Gastroesophageal sphincter (tissue), 4 donors: Measurements from ENCODE around the gene IL1RL1. TPM values are rescaled to one million over a fixed set of nuclear protein-coding genes. Genes with fewer than 3 reads are reported as not detected.

Source experiments
- ATAC-seq: fragments of 150-250 bp; one replicate; pipeline ENCODE4 v1.9.1; 2016; ENCODE audit warnings: mild to moderate bottlenecking, moderate library complexity
- H3K27ac ChIP-seq, 4 donors: fragments of 200-600 bp; sonication (generic) in 3 of 4; 1 replicate in 3 of 4; 2 replicates in 1 of 4; pipeline ENCODE4 v1.5.1; 2016 to 2019
- H3K27me3 ChIP-seq: fragments of 200-600 bp; sonication (generic); one replicate; pipeline ENCODE4 v1.5.1; 2019
- H3K36me3 ChIP-seq, 2 donors: fragments of 200-600 bp; sonication (generic); one replicate each; pipeline ENCODE4 v1.5.1; 2019; ENCODE audit warnings: control low read depth in 1 of 2
- H3K4me1 ChIP-seq, 3 donors: fragments of 200-600 bp; sonication (generic); 1 replicate in 2 of 3; 2 replicates in 1 of 3; pipeline ENCODE4 v1.5.1; 2016 to 2019; ENCODE audit warnings: control low read depth in 2 of 3
- H3K4me3 ChIP-seq, 2 donors: fragments of 200-600 bp; sonication (generic); one replicate each; pipeline ENCODE4 v1.5.1; 2019; ENCODE audit warnings: mild to moderate bottlenecking in 1 of 2, moderate library complexity in 1 of 2
- H3K9me3 ChIP-seq, 3 donors: fragments of 200-600 bp; sonication (generic); one replicate each; pipeline ENCODE4 v1.5.1; 2017 to 2019; ENCODE audit warnings: control low read depth in 2 of 3
- CTCF ChIP-seq, 4 experiments: fragments of 200-600 bp in 2 of 4; fragments of 450-650 bp in 2 of 4; sonication (generic) in 1 of 4; IDR thresholded peaks; one replicate each; pipeline ENCODE4 v1.5.1; 2017 to 2019; ENCODE audit warnings: antibody characterized with exemption in 4 of 4, mild to moderate bottlenecking in 2 of 4, moderate library complexity in 2 of 4
- EP300 ChIP-seq: sonication (generic); formaldehyde crosslinking; IDR thresholded peaks from one replicate; pipeline ENCODE4 v1.6.1; 2017; ENCODE audit warnings: antibody characterized with exemption, mild to moderate bottlenecking
- POLR2A ChIP-seq, 2 donors: fragments of 450-650 bp; IDR thresholded peaks; one replicate each; pipeline ENCODE4 v1.6.1; 2017; ENCODE audit warnings: antibody characterized with exemption in 2 of 2, mild to moderate bottlenecking in 2 of 2, moderate library complexity in 1 of 2
- POLR2AphosphoS5 ChIP-seq: sonication (generic); formaldehyde crosslinking; IDR thresholded peaks from one replicate; pipeline ENCODE4 v1.6.1; 2017; ENCODE audit warnings: antibody characterized with exemption
- WGBS, 2 donors: methylation state at CpG; one replicate each; pipeline ENCODE4 v1.1.5; 2018; ENCODE audit warnings: low coverage in 1 of 2; 5-methylcytosine and 5-hydroxymethylcytosine counted together
- total RNA-seq, 4 donors: library from RNA; depleted of rRNA; stranded (reverse); fragments of >200 nt; gene quantifications; one replicate each; pipeline ENCODE4 v1.1.0, GENCODE V29; 2016

IL1RL1 gene
- total RNA-seq, 4 donors from 2014 or later, result 7.1 to 22.6 (median 8.1) TPM

- no peak overlapping the region for H3K4me3 ChIP-seq
- no peaks in the 10 kb centered on the region for H3K4me1 ChIP-seq
- no peak overlapping the region for H3K27ac ChIP-seq
- WGBS, 2 donors, result 65 to 75% methylated on average over 1 of the region's 1 CpG
- peaks cover 0 to 22% (median 0%) of the 10 kb centered on the region in 3 donors for H3K9me3 ChIP-seq
- peaks cover 0 to 5% of the 10 kb centered on the region in 2 donors for H3K36me3 ChIP-seq
- no peak for ATAC-seq
- no peaks in the 10 kb centered on the region for H3K27me3 ChIP-seq
- TF ChIP-seq CTCF (IDR thresholded peaks at IDR 0.05), result no peak
- TF ChIP-seq POLR2A (IDR thresholded peaks at IDR 0.05), result no peak
- no peak for TF ChIP-seq POLR2AphosphoS5
- TF ChIP-seq EP300, result no peak
Measured at GRCh38 chr2:102365763-102366162, 54.4 kb downstream of the IL1RL1 start.

DNA sequence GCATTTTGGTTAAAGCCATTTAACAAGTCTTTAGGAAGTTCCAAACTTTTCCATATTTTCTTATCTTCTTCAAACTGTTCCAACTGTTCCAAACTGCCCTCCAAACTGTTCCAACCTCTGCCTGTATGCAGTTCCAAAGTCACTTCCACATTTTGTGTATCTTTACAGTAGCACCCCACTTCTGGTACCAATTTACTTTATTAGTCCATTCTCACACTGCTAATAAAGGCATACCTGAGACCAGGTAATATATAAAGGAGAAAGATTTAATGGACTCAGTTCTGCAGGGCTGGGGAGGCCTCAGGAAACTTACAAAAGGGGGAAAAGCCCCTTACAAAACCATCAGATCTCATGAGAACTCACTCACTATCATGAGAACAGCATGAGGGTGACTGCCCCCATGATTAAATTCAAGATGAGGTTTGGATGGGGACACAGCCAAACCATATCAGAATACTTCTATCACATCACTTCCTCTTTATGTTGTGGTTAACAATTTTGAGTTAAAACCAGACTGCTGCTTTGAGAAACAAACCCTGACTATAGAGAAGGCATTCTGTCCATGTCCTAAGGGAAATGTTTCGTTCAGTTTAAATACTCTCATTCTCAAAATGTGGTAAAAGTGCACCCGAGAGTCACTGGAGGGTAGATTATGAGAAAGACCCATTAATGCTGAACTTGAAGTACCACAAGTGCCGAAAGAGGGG, 55.2 kb downstream of the IL1RL1 start:
- Histone ChIP-seq H3K9me3 (peaks cover 0 to 22% (median 0%) of the 10 kb centered on the region in 3 donors), H3K4me1 (no peaks in the 10 kb centered on the region), H3K36me3 (peaks cover 0 to 5% of the 10 kb centered on the region in 2 donors), H3K4me3 (no peak overlapping the region), H3K27me3 (no peaks in the 10 kb centered on the region), H3K27ac (no peak overlapping the region)
- ATAC-seq, result no peak
- TF ChIP-seq POLR2A (IDR thresholded peaks at IDR 0.05) (no peak), POLR2AphosphoS5 (no peak), EP300 (no peak)
- WGBS, 2 donors, result 78% methylated on average over 3 of the region's 3 CpGs; no CpG with 5 or more reads in 1 of the 2 donors

GRCh38 chr2:102367331-102367971, 56.1 kb downstream of the IL1RL1 start:
- Histone ChIP-seq H3K9me3 (peaks cover 0 to 22% (median 0%) of the 10 kb centered on the region in 3 donors), H3K4me1 (no peaks in the 10 kb centered on the region), H3K4me3 (no peak overlapping the region), H3K36me3 (peaks cover 0 to 5% of the 10 kb centered on the region in 2 donors), H3K27ac (no peak overlapping the region), H3K27me3 (no peaks in the 10 kb centered on the region)
- 74 to 79% methylated on average over 6 of the region's 6 CpGs for WGBS, 2 donors
- ATAC-seq, result no peak
- TF ChIP-seq EP300, result no peak
- TF ChIP-seq POLR2AphosphoS5, result no peak
- no peak for TF ChIP-seq POLR2A (IDR thresholded peaks at IDR 0.05)
- TF ChIP-seq CTCF (IDR thresholded peaks at IDR 0.05), result no peak

DNA sequence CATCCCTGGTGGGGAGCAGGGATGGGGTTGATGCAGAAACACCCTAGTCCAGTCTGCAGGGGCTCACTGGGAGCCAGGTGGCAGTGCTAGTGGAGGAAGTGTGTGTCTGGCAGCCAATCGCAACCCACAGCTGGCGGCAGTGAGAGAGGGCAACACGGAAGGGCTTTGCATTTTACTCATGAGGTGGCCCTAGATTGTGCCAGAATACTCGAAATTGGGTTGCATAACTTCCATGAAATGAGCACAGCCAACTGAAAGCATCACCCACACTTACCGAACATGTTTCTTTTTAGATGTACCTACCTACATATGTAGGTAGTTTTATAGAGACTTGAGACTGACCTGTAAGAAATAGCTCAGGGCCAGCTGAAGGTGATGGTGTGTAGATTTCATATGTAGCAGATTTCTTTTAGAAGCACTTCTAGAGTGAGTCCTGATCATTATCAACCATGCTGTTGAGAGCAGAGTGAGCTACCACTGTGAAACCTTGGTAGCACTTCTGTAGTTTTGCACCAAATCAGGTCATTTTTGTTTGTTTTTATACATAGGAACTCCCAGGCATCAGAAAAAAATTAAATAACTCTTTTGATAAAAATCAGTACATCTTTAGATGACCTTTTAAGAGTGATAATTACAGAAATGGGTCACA, 57.2 kb downstream of the IL1RL1 start:
- no peak for TF ChIP-seq CTCF (IDR thresholded peaks at IDR 0.05)
- TF ChIP-seq EP300, result no peak
- no peak for TF ChIP-seq POLR2A (IDR thresholded peaks at IDR 0.05)
- TF ChIP-seq POLR2AphosphoS5, result no peak
- H3K4me3 ChIP-seq, result no peak overlapping the region
- 86 to 97% methylated on average over 1 to 4 of the region's 5 CpGs for whole genome bisulfite sequencing, 2 donors
- no peaks in the 10 kb centered on the region for H3K27me3 ChIP-seq
- H3K27ac ChIP-seq, result no peak overlapping the region
- H3K9me3 ChIP-seq, result peaks cover 0 to 22% (median 0%) of the 10 kb centered on the region in 3 donors
- H3K36me3 ChIP-seq, result peaks cover 0 to 5% of the 10 kb centered on the region in 2 donors
- no peaks in the 10 kb centered on the region for H3K4me1 ChIP-seq
- ATAC-seq, result no peak

DNA sequence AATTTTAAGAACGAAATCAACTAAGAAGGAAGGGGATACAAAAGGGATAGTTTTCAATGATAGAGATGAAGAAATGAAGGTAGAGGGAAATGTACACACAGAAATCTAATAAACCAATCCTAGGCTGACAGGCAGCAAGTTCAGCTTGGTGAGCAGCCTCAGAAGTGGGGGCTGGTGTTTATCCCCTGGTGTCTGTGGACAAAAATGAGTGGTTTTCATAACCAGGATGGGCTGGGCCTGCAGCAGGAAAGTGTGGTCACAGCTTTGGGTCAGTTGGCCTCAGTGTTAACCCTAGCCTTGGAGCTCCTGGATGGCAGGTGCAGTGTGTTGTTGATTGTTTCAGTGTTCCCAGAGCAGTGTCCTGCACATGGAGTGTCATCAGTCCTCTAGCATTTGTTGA, 58.5 kb downstream of the IL1RL1 start:
- H3K27ac ChIP-seq, result no peak overlapping the region
- 83 to 91% methylated on average over 1 of the region's 1 CpG for WGBS, 2 donors
- TF ChIP-seq POLR2A (IDR thresholded peaks at IDR 0.05) (no peak), CTCF (IDR thresholded peaks at IDR 0.05) (no peak), POLR2AphosphoS5 (no peak), EP300 (no peak)
- peaks cover 0 to 5% of the 10 kb centered on the region in 2 donors for H3K36me3 ChIP-seq
- ATAC-seq, result no peak
- H3K27me3 ChIP-seq, result peaks cover 3% of the 10 kb centered on the region
- H3K4me3 ChIP-seq, result no peak overlapping the region
- H3K9me3 ChIP-seq, result peaks cover 0 to 22% (median 0%) of the 10 kb centered on the region in 3 donors
- H3K4me1 ChIP-seq, result no peaks in the 10 kb centered on the region
